Measurements from ENCODE around the gene INS.

DNA sequence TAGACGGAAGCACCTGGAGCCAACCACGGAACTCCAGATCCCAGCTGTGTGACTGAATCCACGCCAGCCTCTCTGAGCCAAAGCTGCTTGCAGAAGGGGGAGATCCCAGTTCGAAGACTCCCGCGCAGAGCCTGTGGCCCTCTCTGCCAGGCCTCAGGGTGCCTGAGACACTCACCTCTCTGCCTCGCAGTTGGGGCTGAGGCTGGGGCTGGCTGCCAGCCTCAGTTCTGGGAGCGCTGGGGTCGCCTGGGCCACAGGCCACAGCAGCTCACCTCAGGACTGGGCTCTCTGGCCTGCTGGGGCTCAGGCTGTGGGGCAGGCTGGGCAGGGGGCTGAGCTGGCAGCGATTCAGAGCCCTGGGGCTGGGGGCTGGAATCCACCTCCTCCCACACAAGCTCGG is 13.6 kb downstream of the INS start:
- TF ChIP-seq, protein P1, sequence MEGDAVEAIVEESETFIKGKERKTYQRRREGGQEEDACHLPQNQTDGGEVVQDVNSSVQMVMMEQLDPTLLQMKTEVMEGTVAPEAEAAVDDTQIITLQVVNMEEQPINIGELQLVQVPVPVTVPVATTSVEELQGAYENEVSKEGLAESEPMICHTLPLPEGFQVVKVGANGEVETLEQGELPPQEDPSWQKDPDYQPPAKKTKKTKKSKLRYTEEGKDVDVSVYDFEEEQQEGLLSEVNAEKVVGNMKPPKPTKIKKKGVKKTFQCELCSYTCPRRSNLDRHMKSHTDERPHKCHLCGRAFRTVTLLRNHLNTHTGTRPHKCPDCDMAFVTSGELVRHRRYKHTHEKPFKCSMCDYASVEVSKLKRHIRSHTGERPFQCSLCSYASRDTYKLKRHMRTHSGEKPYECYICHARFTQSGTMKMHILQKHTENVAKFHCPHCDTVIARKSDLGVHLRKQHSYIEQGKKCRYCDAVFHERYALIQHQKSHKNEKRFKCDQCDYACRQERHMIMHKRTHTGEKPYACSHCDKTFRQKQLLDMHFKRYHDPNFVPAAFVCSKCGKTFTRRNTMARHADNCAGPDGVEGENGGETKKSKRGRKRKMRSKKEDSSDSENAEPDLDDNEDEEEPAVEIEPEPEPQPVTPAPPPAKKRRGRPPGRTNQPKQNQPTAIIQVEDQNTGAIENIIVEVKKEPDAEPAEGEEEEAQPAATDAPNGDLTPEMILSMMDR (IDR thresholded peaks at IDR 0.05) = no peak
- no peak for TF ChIP-seq EZH2 (IDR thresholded peaks at IDR 0.05; ENCODE audit: borderline replicate concordance, insufficient read depth, low read depth, low read length, poor library complexity, severe bottlenecking)
